Measurements from ENCODE around the gene BYSL.
A peak's percentile ranks its signal among the peaks of the same experiment; 100 is the strongest.

BYSL gene

GRCh38 chr6:41894366-41895299 is 26.7 kb upstream of the BYSL start:
- H3K9me3 Mint-ChIP-seq: no peaks in the 10 kb centered on the region
- no peak overlapping the region for H3K4me3 Mint-ChIP-seq

GRCh38 chr6:41895300-41896233 is 25.7 kb upstream of the BYSL start, which contains the start of gene USP49:
Gene USP49, minus strand, starts transcription at chr6:41895375. Its CDS starts 88,392 bp downstream, at chr6:41806983.
- peak; percentile 81 to 87 (median 85) for DNase-seq
- H3K4me1 Mint-ChIP-seq (ENCODE audit: low read depth in 2 of 2): peaks cover 9% of the 10 kb centered on the region in 2 donors

More at GRCh38 chr6:41894366-41895299, 26.7 kb upstream of the BYSL start:
- no peak overlapping the region for H3K27ac Mint-ChIP-seq
- no peaks in the 10 kb centered on the region for H3K27me3 Mint-ChIP-seq
- peaks cover 7% of the 10 kb centered on the region for H3K36me3 Mint-ChIP-seq (ENCODE audit: insufficient read depth)
- peak; percentile 38 for ATAC-seq (replicated peaks)
- DNase-seq: no peak
- peaks cover 9% of the 10 kb centered on the region in 2 donors for H3K4me1 Mint-ChIP-seq (ENCODE audit: low read depth in 2 of 2)

GRCh38 chr6:41896281-41896680 is 25.0 kb upstream of the BYSL start:
- ATAC-seq (replicated peaks) (no peak), DNase-seq (no peak)
- H3K9me3 Mint-ChIP-seq: no peaks in the 10 kb centered on the region
- no peak overlapping the region for H3K4me3 Mint-ChIP-seq
- peaks cover 7% of the 10 kb centered on the region for H3K36me3 Mint-ChIP-seq (ENCODE audit: insufficient read depth)
- H3K27ac Mint-ChIP-seq: no peak overlapping the region
- no peaks in the 10 kb centered on the region for H3K27me3 Mint-ChIP-seq
- peaks cover 9% of the 10 kb centered on the region in 2 donors for H3K4me1 Mint-ChIP-seq (ENCODE audit: low read depth in 2 of 2)

More at GRCh38 chr6:41895300-41896233, 25.7 kb upstream of the BYSL start, which contains the start of gene USP49:
- Mint-ChIP-seq H3K36me3 (ENCODE audit: insufficient read depth) (peaks cover 7% of the 10 kb centered on the region), H3K27ac (no peak within 1 kb of the TSS), H3K9me3 (no peaks in the 10 kb centered on the region), H3K27me3 (no peaks in the 10 kb centered on the region), H3K4me3 (no peak within 1 kb of the TSS)
- ATAC-seq (replicated peaks): peak; percentile 92

GRCh38 chr6:41900861-41901260 is 20.4 kb upstream of the BYSL start:
- Mint-ChIP-seq H3K9me3 (no peaks in the 10 kb centered on the region), H3K4me1 (ENCODE audit: low read depth in 2 of 2) (peaks cover 14 to 17% of the 10 kb centered on the region in 2 donors), H3K27ac (no peak overlapping the region), H3K36me3 (ENCODE audit: insufficient read depth) (no peaks in the 10 kb centered on the region), H3K4me3 (no peak overlapping the region), H3K27me3 (no peaks in the 10 kb centered on the region)
- DNase-seq (no peak), ATAC-seq (replicated peaks) (no peak)

GRCh38 chr6:41901882-41902519 is 19.3 kb upstream of the BYSL start:
- ATAC-seq (replicated peaks): peak; percentile 72
- H3K4me3 Mint-ChIP-seq: no peak overlapping the region
- no peaks in the 10 kb centered on the region for H3K9me3 Mint-ChIP-seq
- DNase-seq: peak; percentile 44 to 54 (median 52)
- H3K4me1 Mint-ChIP-seq (ENCODE audit: low read depth in 2 of 2): peaks cover 9 to 16% of the 10 kb centered on the region in 2 donors
- peak overlapping the region in 1 of 2 donors; percentile 17 for H3K27ac Mint-ChIP-seq
- peaks cover 4% of the 10 kb centered on the region for H3K36me3 Mint-ChIP-seq (ENCODE audit: insufficient read depth)
- no peaks in the 10 kb centered on the region for H3K27me3 Mint-ChIP-seq

- Mint-ChIP-seq H3K4me1 (ENCODE audit: low read depth in 2 of 2) (peaks cover 0 to 21% of the 10 kb centered on the region in 2 donors), H3K27ac (peak overlapping the region; percentile 49 to 57), H3K4me3 (peak overlapping the region; percentile 8 to 38), H3K36me3 (ENCODE audit: insufficient read depth) (peaks cover 23% of the 10 kb centered on the region), H3K9me3 (no peaks in the 10 kb centered on the region), H3K27me3 (no peaks in the 10 kb centered on the region)
- DNase-seq (no peak), ATAC-seq (replicated peaks) (no peak)
These were observed 11.6 kb upstream of the BYSL start for GRCh38 chr6:41909727-41910126.

- Mint-ChIP-seq H3K36me3 (ENCODE audit: insufficient read depth) (peaks cover 29% of the 10 kb centered on the region), H3K9me3 (no peaks in the 10 kb centered on the region), H3K4me1 (ENCODE audit: low read depth in 2 of 2) (peaks cover 3 to 20% of the 10 kb centered on the region in 2 donors), H3K4me3 (no peak overlapping the region), H3K27ac (no peak overlapping the region), H3K27me3 (no peaks in the 10 kb centered on the region)
- ATAC-seq (replicated peaks) (no peak), DNase-seq (no peak)
These were observed 7.0 kb upstream of the BYSL start for GRCh38 chr6:41914343-41914742.

- H3K4me3 Mint-ChIP-seq: no peak overlapping the region
- peaks cover 5 to 17% of the 10 kb centered on the region in 2 donors for H3K4me1 Mint-ChIP-seq (ENCODE audit: low read depth in 2 of 2)
- DNase-seq (no peak), ATAC-seq (replicated peaks) (no peak)
- peaks cover 27% of the 10 kb centered on the region for H3K36me3 Mint-ChIP-seq (ENCODE audit: insufficient read depth)
- H3K27ac Mint-ChIP-seq: no peak overlapping the region
- H3K9me3 Mint-ChIP-seq: no peaks in the 10 kb centered on the region
- H3K27me3 Mint-ChIP-seq: no peaks in the 10 kb centered on the region
These were observed 6.3 kb upstream of the BYSL start for GRCh38 chr6:41914869-41915530.

GRCh38 chr6:41917528-41917927 is 3.8 kb upstream of the BYSL start:
- Mint-ChIP-seq H3K4me1 (ENCODE audit: low read depth in 2 of 2) (peaks cover 25 to 35% of the 10 kb centered on the region in 2 donors), H3K27me3 (no peaks in the 10 kb centered on the region), H3K4me3 (no peak overlapping the region), H3K36me3 (ENCODE audit: insufficient read depth) (peaks cover 38% of the 10 kb centered on the region), H3K27ac (no peak overlapping the region), H3K9me3 (no peaks in the 10 kb centered on the region)
- DNase-seq (no peak), ATAC-seq (replicated peaks) (no peak)

GRCh38 chr6:41921712-41921998 is 356 bp downstream of the BYSL start:
- Mint-ChIP-seq H3K9me3 (no peaks in the 10 kb centered on the region), H3K27me3 (no peaks in the 10 kb centered on the region), H3K4me3 (peak overlapping the region; percentile 97 to 98), H3K36me3 (ENCODE audit: insufficient read depth) (peaks cover 25% of the 10 kb centered on the region), H3K27ac (peak overlapping the region; percentile 95 to 98), H3K4me1 (ENCODE audit: low read depth in 2 of 2) (peaks cover 41 to 48% of the 10 kb centered on the region in 2 donors)
- peak; percentile 7 for ATAC-seq (replicated peaks)
- no peak for DNase-seq

- Mint-ChIP-seq H3K27ac (peak overlapping the region; percentile 95 to 98), H3K36me3 (ENCODE audit: insufficient read depth) (peaks cover 23% of the 10 kb centered on the region), H3K4me3 (peak overlapping the region; percentile 97 to 98), H3K4me1 (ENCODE audit: low read depth in 2 of 2) (peaks cover 43 to 48% of the 10 kb centered on the region in 2 donors), H3K9me3 (no peaks in the 10 kb centered on the region), H3K27me3 (no peaks in the 10 kb centered on the region)
- DNase-seq: no peak
- ATAC-seq (replicated peaks): no peak
These were observed 855 bp downstream of the BYSL start for GRCh38 chr6:41922154-41922553.

- Mint-ChIP-seq H3K27me3 (no peaks in the 10 kb centered on the region), H3K27ac (peak overlapping the region in 1 of 2 donors; percentile 47), H3K9me3 (no peaks in the 10 kb centered on the region), H3K4me1 (ENCODE audit: low read depth in 2 of 2) (peaks cover 32 to 40% of the 10 kb centered on the region in 2 donors), H3K4me3 (no peak overlapping the region), H3K36me3 (ENCODE audit: insufficient read depth) (peaks cover 38% of the 10 kb centered on the region)
- ATAC-seq (replicated peaks): no peak
- no peak for DNase-seq
These were observed 6.0 kb downstream of the BYSL start for GRCh38 chr6:41927253-41927652.

All from effector memory CD8-positive, alpha-beta T cell (primary cell).